Measurements from ENCODE around the gene ARHGAP24.
"Not testable (repeated sequence)": the region's sequence is repeated elsewhere in the genome, so short reads cannot be mapped to it uniquely, and the experiment has no call there.

Gene ARHGAP24

DNA sequence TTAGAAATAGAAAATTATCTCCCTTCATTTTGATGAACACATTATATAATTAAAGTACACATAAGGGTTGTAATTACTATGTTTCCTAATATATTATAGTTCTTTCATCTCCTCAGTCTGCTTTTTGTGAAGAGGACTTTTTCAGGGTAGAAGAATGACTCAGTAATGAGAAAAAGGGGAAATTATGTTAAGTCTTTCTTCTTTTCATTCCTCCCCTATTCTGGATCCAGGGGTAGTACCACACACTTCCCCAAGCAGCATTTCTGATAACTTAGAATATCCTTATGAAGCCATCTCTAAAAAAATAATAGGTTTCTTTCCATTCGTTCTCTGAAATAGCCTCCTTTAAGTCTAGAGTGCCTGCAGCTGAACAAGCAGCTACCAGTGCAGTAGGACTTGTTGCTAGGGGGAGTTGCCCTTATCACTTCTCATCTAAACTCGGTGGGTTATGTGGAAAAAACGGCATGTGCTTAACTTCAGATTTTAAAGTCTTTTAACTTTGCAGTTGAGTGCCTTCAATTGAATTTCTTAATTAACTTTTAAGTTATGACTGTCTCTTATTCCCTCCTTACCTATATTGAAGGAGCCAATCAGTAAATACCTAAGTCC lies 184.8 kb downstream of the ARHGAP24 start:
- DNase-seq, result no peak

DNA sequence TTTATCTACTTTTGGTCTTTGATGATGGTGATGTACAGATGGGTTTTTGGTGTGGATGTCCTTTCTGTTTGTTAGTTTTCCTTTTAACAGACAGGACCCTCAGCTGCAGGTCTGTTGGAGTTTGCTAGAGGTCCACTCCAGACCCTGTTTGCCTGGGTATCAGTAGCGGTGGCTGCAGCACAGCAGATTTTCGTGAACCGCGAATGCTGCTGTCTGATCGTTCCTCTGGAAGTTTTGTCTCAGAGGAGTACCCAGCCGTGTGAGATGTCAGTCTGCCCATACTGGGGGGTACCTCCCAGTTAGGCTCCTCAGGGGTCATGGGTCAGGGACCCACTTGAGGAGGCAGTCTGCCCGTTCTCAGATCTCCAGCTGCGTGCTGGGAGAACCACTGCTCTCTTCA lies 191.7 kb downstream of the ARHGAP24 start:
- not testable (repeated sequence) for DNase-seq

GRCh38 chr4:85669204-85669603 lies 194.3 kb downstream of the ARHGAP24 start:
- DNase-seq, result no peak

- no peak for DNase-seq
Measured at GRCh38 chr4:85669992-85670548, 195.1 kb downstream of the ARHGAP24 start.

- no peak for DNase-seq
Measured at GRCh38 chr4:85671120-85671519, 196.2 kb downstream of the ARHGAP24 start.

- no peak for DNase-seq
Measured at GRCh38 chr4:85672116-85672515, 197.2 kb downstream of the ARHGAP24 start.

GRCh38 chr4:85672959-85673358 lies 198.0 kb downstream of the ARHGAP24 start:
- no peak for DNase-seq

GRCh38 chr4:85673540-85673939 lies 198.6 kb downstream of the ARHGAP24 start:
- no peak for DNase-seq

DNA sequence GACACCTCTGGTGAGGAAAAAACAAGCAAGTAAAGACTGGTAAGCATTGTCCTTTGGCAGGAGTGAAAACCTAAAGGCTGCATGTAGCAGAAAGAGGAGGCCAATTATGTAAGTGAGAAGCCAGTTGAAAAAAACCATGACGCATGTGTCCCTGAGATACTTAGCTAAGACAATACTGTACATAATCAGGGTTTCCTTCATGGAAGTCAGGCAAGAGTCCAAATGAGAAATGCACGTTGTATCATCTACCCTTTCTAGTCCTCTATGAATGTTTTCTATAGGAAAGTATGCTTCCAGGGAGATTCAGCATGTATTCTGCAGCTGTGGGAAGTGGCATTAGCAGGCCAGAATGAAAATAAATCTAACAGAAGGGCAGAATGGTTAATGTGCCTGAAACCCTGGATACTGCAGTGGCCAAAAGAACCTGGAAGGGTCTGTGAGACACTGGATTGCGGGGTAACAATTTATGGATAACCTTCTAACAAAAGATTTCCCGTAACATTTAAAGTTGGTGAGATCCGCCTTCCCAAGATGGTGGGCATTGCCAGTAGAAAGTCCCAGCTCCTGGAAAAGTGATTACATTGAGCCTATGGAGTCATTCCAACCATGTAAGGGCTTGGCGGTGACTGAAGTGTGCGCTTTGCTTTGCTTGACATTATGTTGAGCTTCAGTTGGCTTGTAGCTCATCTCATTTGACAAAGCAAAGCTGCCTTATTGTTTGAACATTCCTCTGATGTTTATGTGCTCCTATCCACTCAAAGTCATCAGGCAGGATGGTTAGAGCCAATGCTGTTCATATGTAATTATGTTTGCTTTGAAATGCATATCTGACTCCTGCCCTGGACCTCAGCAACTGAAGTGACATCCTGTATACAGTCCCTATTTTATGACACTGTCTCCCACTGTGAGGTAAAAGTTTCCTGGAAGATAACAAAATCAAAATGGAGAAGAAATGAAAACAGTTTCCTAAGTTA lies 200.4 kb downstream of the ARHGAP24 start:
- no peak for DNase-seq

- DNase-seq, result no peak
Measured at GRCh38 chr4:85676050-85676425, 201.1 kb downstream of the ARHGAP24 start.

- DNase-seq, result no peak
Measured at GRCh38 chr4:85676850-85677590, 202.1 kb downstream of the ARHGAP24 start.

DNA sequence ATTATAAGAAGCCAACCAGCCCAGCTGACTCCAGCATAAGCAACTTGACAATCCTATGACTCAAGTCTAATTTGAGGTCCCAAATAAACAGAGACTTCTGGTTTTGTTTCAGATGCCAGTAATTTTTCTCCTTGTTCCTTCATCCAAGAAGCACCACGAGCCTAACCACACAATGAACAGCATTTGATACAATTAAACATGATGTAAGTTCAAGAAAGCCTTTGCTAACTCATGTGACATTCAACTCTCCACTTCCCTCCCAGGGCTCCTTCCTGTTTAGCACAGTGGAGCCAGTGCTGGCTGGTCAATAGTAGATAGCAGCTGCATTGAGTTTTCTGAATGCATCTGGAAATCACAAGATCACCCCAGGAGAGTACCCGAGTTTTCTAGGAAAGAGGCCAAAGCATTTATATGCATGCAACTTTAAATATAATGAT lies 206.3 kb downstream of the ARHGAP24 start:
- DNase-seq, result no peak

GRCh38 chr4:85681921-85682320 lies 207.0 kb downstream of the ARHGAP24 start:
- no peak for DNase-seq

- DNase-seq, result no peak
Measured at GRCh38 chr4:85682391-85682790, 207.4 kb downstream of the ARHGAP24 start.

DNA sequence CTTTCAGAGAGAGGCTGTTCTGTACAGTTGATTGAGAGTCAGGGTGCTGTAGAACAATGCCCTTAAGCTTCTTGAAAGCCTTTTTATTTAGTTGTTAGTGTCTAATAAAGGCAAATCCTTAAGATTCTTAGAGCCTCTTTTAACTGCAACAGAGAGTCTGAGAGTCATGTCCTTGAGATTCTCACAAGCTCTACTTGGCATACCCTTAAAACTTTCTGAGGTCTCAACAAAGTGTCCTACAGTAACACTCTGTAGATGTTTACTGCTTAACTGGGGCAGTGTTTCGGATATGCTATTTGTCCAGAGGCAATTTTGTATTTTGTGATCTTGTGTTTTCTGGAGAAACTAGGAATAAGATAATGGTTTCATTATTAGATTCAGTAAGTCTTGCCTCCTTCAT lies 209.7 kb downstream of the ARHGAP24 start:
- no peak for DNase-seq

- no peak for DNase-seq
Measured at GRCh38 chr4:85686398-85686797, 211.4 kb downstream of the ARHGAP24 start.

- no peak for DNase-seq
Measured at GRCh38 chr4:85688055-85688740, 213.2 kb downstream of the ARHGAP24 start.

DNA sequence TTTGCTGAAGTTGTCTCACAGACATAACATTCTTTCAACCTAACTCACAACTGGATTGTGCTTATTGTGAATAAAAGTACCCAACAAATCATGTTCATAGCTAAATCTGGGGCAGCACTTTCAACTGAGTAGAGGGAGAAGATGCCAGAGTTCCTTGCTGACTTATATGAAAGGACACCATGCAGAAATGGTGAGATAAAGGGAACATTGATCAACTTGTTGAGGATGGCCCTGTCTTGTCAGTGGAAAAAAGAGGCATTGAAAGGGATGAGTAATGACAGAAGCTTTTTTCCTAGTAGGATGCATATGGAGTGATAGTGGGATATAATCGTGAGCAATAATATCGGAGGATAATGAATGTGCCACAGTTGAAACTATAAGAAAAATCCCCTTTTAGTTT lies 221.7 kb downstream of the ARHGAP24 start:
- DNase-seq, result no peak

- DNase-seq, result no peak
Measured at GRCh38 chr4:85697854-85698253, 222.9 kb downstream of the ARHGAP24 start.

- DNase-seq, result no peak
Measured at GRCh38 chr4:85700362-85700761, 225.4 kb downstream of the ARHGAP24 start.

DNA sequence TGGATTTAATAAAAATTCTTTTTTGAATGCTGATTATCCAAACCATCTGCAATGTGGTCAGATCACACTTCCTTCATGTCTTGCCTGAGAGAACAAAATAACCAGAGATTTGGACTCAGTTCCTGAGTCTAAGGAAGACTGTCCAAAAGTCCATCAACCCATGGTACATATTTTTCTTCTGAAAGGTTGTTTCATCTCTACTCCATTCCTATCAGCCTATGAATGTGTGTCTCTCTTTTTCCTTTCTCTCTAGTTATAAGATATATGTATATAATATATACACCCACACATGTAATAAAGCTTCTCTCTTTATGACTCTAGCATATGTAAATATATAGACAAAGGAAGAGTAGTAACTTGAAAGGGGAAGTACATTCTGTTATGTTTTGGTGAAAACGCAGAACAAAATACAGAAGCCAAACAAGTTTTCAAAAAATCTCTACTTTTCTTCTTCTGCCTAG lies 226.9 kb downstream of the ARHGAP24 start:
- no peak for DNase-seq

DNA sequence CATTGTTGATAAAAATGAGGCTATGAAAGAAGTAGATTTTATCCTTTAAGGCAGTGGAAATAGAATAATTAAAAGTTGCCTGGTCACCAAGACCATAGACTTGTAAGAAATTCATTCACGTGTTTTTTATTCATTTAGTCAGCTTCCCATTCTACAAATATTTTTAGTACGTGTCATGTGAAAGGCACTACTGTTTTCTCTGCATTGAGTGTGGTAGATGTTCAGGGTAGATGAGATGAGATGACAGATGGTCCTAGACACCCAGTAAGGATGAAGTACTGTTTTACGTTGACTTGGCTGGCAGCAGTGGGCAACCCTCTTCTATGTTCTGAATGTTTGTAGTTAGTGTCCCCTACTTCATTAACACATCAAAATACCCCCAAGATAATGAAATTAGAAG lies 228.1 kb downstream of the ARHGAP24 start:
- DNase-seq, result no peak

- DNase-seq, result no peak
Measured at GRCh38 chr4:85707611-85708010, 232.7 kb downstream of the ARHGAP24 start.
